Epithelial cell of proximal tubule (primary cell): ENCODE data around the gene COL23A1. TPM values are rescaled to one million over a fixed set of nuclear protein-coding genes. Genes with fewer than 3 reads are reported as not detected.

Experiments
- DNase-seq: peaks from one replicate; pipeline ENCODE4 v3.0.0-alpha.2; 2011; ENCODE audit warnings: low read depth
- H3K4me3 ChIP-seq: 2 replicates; pipeline ENCODE4 v1.5.1; 2011; ENCODE audit warnings: low read depth, mild to moderate bottlenecking, low read length
- total RNA-seq: library from RNA; depleted of rRNA; stranded (reverse); fragments of >200 nt; gene quantifications from 2 replicates; pipeline ENCODE4 v1.2.3, GENCODE V29; 2015
- TF ChIP-seq, protein P1 (sequence below): conservative IDR thresholded peaks from 2 replicates; pipeline ENCODE4 v1.5.1; 2012; ENCODE audit warnings: low read depth, mild to moderate bottlenecking, low read length

COL23A1 gene
- total RNA-seq, 1 donor from 2014 or later: not detected

DNA sequence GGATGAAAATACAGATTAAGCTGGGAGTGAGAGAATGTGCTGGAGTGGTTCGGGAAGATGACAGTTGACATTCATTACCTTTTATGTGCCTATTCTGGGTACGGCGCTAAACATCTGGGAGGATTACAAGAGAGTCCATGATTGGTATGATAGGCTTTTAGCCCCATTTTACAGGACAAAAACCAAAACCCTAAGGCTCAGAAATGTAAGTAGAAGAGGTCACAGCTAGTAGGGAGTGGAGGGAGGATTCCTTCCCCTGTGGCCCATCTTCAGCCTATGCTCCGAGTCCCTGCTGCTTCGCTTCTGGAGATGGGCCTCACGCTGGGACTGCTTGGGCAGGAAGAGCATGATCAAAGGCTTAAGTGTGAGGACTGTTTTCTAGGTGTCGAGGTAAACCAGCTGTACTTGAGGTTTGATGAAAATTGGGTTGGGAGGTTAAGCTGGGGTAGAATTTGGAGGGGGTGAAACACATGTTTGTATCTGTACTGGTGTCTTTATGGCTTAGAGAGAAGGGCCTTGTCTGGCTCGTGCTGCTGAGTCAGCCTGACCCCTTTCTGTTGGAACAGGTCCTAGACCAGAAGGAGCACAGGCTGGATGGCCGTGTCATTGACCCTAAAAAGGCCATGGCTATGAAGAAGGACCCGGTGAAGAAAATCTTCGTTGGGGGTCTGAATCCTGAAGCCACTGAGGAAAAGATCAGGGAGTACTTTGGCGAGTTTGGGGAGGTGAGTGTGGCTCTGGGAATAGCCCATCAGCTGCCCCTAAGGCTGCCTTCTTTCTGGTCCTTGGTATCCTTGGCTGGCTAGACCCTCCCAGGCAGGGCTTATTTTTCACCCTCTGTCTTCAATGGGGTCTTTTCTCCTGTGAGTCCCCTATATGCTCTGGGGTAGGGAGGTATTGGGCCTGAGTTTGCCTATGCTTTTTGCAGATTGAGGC, 383.8 kb downstream of the COL23A1 start:
- H3K4me3 ChIP-seq: peak overlapping the region; percentile 82
- TF ChIP-seq, protein P1, sequence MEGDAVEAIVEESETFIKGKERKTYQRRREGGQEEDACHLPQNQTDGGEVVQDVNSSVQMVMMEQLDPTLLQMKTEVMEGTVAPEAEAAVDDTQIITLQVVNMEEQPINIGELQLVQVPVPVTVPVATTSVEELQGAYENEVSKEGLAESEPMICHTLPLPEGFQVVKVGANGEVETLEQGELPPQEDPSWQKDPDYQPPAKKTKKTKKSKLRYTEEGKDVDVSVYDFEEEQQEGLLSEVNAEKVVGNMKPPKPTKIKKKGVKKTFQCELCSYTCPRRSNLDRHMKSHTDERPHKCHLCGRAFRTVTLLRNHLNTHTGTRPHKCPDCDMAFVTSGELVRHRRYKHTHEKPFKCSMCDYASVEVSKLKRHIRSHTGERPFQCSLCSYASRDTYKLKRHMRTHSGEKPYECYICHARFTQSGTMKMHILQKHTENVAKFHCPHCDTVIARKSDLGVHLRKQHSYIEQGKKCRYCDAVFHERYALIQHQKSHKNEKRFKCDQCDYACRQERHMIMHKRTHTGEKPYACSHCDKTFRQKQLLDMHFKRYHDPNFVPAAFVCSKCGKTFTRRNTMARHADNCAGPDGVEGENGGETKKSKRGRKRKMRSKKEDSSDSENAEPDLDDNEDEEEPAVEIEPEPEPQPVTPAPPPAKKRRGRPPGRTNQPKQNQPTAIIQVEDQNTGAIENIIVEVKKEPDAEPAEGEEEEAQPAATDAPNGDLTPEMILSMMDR: no peak
- no peak for DNase-seq

GRCh38 chr5:178205749-178206047, 384.5 kb downstream of the COL23A1 start:
- DNase-seq: no peak
- peak overlapping the region; percentile 82 for H3K4me3 ChIP-seq
- TF ChIP-seq, protein P1: no peak

GRCh38 chr5:178204935-178205748, 385.1 kb downstream of the COL23A1 start:
- TF ChIP-seq, protein P1: no peak
- peak overlapping the region; percentile 82 for H3K4me3 ChIP-seq
- no peak for DNase-seq

DNA sequence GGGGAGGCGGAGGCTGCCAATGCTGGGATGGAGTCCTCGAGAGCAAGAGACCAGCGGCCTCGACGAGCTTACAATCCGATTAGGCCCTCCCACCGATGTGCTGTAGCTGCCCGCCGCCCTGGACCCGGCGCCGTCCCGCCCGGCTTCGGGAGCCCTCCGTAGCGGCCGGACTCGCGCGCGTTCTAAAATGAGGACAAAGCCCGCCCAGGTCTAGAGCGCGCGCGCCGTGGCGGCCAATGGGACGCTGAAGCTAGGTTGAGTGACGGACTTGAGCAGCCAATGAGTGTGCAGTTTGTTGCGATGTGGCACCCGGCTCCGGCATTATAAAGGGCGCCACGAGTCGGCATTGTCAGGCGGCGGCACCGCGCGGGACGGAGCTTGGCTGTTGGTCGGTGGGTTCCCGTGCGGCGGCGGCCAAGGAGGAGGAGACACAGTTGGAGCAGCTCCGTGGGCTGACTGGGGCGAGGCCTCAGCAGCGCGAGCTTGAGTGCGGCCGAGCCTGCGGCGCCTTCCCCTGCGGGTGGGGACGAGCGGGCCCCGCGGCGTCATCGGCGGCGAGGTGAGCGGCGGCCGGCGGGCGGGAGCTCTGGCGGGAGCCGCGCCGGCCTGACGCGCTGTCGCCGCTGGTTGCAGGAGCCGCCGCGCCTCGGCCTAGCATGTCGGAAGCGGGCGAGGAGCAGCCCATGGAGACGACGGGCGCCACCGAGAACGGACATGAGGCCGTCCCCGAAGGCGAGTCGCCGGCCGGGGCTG, 385.8 kb downstream of the COL23A1 start, which contains the start of gene HNRNPAB:
HNRNPAB (plus strand) TSS at position 352 of the 753 bp plus-strand sequence; CDS start at position 657, 305 bp downstream.
- peak within 1 kb of the TSS; percentile 82 for H3K4me3 ChIP-seq
- peak; percentile 52 for DNase-seq
- TF ChIP-seq, protein P1: no peak

DNA sequence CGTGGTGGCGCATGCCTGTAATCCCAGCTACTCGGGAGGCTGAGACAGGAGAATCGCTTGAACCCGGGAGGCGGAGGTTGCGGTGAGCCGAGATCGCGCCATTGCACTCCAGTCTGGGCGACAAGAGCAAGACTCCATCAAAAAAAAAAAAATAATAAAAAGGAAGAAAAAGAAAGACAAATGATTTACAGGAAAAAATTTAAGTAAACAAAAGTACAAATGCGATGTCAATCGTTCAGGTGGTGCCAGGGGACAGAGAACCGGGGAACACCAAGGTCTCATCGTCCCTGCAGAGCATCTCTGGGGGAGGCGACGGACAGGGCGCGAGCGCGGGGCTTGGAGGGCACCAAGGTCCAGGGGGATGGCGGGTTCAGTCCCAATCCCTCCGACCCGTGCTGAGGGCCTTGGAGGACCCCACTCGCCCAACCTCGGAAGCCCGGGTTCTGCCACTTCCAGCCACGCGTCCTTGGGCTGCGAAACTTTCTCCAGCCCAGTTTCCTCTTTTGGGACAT, 386.5 kb downstream of the COL23A1 start:
- TF ChIP-seq, protein P1: no peak
- peak overlapping the region; percentile 82 for H3K4me3 ChIP-seq

GRCh38 chr5:178202541-178202940, 387.7 kb downstream of the COL23A1 start:
- TF ChIP-seq, protein P1: no peak
- DNase-seq: no peak
- H3K4me3 ChIP-seq: no peak overlapping the region

More for the DNA sequence above, 386.5 kb downstream of the COL23A1 start:
- DNase-seq: no peak
